HG02759 (cell line): ENCODE results near the gene GHRH.

ENCODE experiments used
- ATAC-seq: cut with Tn5 transposase; IDR thresholded peaks from one replicate; pipeline ENCODE4 v1.9.1; 2021; ENCODE audit warnings: mild to moderate bottlenecking, moderate library complexity; ENCODE audit not compliant: unreplicated experiment

GHRH gene, protein sequence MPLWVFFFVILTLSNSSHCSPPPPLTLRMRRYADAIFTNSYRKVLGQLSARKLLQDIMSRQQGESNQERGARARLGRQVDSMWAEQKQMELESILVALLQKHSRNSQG

DNA sequence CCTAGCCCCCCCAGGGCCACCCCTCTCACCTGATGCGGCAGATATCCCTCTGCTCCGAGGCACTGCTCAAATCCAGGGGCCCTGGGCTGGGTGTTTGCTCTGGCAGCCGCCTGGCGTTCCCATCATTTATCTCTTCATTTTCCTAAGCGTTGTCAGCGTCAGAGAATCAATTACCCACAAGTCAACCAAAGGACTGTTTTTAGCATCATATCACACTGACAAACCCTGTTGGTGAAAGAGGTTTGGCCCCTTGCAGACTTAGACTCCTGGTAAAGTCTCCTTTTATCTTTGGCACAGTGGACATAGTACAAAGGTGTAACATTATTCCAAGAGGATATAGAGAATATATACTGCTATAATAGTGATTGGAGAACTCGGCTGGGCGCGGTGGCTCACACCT is at the start of gene GHRH:
GHRH (minus strand) TSS at position 101 of the 400 bp plus-strand sequence. CDS start 4,925 bp downstream, outside the sequence.
- no peak for ATAC-seq

DNA sequence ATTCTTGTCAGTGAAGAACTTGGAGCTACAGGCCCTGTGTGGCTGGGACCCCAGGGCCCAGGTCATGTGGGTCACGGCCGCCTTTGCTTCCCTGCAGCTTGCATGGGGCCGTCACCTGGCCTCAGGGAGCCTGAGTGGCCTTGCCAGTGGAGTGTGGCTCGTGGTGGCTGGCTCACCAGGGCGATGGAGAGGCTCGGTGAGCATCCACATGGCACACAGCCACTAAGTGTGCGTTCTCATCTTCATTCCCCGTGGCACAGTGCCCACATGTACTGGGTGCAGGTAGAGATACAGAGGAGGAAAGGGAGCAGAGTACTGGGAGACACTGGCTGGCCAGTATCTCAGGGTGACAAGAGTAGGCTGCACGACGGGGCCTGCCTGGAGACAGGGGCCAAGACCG is 49.3 kb upstream of the GHRH start:
- ATAC-seq: no peak

DNA sequence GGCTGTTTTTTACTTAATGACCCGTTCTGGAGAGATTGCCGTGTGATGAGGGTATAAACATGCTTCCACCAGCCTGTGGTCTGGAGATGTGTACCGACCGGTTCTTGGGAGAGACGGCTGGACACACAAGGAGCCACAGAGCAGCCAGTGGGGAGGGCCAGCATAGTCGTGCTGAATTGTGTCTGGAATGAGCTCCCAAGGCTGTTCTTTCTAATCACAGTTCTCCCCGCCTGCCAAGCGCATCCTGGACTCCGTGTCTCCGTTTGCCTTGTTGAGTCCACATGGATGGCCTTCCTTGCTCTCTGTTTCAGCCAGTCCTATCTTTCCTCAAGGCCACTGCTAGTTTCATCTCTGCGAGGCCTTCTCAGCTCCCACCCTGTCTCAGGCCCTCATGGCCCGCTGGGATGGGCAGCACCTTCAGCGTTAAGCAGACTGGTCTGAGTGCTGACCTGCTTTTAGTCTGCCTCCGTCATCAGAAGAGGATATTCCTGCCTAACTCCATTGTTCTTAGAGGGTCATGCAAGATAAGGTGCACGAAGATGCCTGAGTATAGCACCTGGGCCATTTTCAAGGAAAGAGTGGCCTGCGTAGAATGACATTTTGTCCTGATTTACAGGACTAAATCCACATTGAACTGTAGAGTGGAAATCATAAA is 48.4 kb upstream of the GHRH start:
- no peak for ATAC-seq

DNA sequence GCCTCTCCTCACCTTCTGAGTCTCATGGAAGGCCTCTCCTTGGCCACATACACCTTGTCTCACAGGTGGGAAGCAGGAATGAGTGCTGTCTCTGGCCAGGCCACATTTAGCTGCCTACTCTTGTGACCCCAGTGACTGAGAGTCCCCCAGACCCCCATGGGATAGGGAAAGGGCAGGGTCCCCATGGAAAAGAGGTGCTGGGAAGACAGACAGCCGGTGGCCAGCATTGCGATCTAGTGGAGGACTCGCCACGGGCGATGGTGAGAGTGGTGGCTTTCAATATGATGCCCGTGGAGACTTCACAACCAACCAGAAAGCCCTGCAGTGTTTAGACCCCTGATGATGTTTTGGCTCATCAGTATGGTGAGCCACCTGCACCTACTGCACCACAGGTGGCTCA is 47.7 kb upstream of the GHRH start:
- ATAC-seq: no peak

DNA sequence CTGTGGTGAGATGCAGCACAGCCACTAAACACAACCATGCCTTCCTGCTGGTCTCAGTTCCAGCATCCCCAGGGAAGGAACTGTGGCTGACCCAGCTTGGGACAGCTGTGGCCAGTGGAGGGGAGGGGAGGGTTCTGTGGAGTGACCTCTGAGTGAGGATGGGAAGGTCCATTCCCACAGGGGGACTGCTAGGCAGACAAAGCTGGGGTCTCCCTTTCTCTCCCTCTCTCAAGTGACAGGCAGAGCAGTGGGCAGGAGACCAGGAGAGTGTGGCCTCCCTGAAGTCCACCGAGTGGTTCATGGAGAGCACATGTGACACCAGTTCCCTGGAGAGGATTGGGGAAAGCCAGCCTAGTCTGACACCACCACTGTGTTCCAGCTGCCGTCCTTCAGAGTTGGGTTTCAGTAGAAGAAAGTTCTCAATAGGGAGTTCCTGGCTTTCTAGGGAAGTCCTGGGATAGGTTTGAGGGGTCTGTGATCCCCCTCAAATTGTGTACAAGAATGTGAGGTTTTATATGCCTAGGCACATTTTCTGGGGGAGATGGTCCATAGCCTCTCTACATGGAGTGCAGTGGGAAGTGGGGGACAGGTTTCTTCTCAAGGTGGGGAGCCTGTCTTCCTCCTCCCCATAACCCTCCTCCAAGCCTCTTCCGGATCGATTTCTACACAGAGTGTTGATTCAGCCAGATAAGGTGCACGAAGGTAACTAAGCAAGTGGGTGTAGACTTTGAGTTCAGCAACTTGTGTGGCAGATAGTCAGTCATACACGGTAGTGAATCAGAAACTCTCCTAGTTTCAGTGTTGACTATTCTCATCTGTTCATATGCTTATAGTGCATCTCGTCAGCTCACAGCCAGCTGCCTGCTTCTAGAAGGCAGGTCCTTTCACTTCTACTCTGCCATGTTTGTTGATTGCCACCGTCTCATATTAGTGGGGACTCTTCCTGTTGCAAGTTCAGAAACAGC is 46.8 kb upstream of the GHRH start:
- peak; percentile 81 for ATAC-seq

DNA sequence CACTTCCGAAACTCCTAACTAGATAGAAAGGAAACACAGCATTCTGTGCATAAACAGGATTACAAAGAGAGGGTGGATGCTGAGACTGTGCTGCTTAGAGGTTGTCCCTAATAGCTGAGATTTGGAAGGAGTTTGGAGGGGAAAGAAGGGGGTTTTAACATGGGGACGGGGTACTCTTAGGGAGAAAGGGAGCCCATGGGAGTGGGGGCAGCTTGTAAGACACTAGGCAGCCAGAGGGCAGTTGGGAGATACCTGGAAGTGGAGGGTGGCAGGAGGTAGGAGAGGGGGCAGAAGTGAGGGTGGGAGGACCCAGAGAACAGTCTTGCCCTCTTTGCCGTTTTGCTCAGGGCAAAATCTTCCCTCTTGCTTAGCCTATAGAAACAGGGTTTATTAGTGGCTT is 44.2 kb upstream of the GHRH start:
- ATAC-seq: no peak

DNA sequence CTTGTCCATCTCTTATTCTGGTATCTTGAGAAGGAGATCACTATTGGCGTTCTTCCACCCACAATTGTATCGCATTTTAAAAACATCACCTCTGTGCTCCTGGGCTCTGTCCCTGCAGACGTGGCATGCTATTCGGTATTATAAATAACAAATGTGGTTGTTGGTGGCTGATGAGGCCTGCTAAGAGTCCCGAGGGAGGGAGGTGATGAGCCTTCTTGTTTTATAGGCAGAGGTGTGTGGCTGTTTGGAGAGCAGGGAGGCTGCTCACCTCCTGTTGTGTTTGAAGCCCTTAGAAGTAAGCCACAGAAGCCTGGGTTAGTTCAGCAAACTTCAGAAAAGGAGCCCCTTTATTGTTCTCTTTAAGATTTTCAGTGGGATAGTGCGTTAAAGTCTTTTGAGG is 43.5 kb upstream of the GHRH start:
- no peak for ATAC-seq

DNA sequence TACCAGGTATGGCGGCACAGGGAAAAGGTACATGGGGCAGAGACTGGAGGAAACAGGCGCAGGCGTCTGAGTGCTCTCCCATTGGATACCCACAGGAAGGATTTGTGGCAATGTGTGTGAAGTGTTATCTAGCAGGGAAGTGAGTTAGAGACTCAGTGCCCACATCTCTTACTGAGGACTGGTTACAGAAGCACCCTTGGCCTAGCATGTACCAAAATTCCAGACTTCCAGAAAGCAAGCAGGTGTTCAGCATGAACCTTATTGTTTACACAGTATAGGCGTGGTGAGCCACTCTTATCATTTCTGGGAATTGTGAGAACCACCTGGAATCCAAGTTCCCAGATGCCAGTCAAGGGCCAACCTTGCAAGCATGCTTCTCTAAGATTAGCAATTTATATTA is 42.0 kb upstream of the GHRH start:
- ATAC-seq: no peak

DNA sequence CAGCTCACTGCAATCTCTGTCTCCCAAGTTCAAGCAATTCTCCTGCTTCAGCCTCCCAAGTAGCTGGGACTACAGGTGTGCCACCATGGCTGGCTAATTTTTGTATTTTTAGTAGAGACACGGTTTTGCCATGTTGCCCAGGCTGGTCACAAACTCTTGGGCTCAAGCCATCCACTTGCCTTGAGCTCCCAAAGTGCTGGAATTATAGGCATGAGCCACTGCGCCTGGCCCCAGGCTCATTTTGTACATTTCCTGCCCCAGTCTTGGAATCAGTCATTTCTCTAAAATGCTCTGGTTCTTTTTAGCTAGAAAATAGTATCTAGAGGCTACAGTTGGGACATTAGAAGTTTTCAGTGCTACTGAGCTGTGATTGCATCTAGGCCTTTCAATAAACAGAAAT is 41.4 kb upstream of the GHRH start:
- no peak for ATAC-seq

DNA sequence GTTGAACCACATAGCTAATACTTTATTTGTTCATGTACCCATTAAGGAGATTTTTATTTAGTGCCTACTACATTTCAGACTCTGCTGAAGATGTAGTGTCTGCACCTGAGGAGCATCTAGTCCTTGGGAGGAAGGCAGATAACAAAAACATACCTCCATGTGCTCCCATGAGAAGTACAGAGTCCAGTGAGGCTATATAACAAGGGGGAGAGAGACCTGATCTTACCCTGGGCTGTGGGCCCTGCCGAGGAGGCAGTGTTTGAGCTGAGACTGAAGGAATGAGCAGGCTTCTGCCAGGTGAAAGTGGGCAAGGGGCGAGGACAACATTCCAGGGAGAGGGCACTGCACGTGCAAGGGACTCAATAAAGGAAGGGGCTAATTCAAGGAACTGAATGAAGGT is 39.9 kb upstream of the GHRH start:
- no peak for ATAC-seq

DNA sequence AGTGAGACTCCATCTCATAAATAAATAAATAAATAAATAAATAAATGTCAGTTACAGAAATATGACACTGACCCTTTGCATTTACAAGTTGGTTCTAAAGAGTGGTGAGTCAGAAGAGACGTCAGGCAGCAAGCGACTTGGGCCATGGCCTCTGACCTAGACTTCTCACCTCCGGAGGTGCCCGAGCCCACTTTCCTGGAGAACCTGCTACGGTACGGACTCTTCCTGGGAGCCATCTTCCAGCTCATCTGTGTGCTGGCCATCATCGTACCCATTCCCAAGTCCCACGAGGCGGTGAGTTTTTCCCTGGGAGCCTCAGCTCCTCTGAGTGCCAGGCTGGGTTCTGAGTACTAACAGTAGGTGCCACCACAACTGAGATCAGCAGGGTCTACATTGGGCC is 39.5 kb upstream of the GHRH start:
- ATAC-seq: no peak

DNA sequence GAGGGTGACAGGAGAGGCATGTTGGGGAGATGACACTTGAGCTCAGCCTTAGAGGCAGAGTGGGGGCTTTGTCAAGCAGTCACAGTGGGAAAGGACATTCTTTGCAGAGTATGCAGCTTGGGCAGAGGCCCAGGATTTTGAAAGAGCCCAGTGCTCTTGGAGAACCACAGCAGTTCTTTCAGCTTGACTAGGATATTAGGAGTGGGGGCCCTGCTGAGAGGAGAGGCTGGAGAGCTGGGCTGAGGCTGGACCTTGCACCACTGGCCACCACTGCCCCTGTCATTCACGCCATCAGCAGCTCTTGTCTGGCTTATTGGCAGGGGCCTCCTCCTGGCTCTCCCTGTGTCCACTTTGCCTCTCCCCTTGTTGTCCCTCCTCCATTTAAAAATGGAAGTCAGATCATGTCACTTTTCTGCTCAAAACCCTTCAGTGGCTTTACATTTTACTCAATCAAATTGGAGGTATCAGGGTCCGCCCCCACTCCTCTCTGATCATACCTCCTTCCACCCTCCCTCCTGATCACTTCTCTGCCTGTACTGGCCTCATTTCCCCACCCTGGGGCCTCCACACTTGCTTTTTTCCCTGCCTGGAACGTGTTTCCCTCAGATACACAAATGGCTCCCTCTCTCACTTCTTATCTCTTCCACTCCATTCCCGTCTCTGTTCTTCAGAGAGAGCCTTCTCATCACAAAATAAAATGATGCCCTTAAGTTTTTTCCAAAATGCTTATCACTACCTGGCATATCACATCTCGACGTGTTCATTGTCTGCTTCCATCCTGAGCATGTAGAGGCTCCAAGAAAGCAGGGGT is 38.3 kb upstream of the GHRH start:
- no peak for ATAC-seq

DNA sequence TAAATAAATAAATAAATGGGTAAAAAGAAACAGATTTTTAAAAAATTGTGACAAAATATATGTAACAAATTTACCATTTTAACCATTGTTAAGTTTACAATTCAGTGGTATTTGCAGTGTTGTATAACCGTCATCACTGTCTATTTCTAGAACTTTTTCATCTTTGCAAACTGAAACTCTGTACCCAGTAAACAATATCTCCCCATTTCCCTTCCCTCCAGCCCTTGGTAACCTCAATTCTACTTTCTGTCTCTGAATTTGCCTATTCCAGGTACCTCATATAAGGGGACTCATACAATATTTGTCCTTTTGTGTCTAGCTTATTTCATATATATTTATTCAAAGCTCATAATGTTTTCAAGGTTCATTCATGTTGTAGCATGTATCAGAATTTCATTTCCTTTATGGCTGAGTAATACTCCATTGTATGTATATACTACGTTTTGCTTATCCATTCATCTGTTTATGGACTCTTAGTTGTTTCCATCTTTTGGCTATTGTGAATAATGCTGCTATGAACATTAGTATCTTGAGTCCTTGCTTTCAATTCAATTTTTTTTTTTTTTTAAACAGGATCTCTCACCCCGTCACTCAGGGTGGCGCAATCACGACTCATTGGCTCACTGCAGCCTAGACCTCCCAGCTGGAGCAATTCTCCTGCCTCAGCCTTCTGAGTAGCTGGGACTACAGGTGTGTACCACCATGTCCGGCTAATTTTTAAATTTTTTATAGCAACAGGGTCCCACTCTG is 36.8 kb upstream of the GHRH start:
- no peak for ATAC-seq

DNA sequence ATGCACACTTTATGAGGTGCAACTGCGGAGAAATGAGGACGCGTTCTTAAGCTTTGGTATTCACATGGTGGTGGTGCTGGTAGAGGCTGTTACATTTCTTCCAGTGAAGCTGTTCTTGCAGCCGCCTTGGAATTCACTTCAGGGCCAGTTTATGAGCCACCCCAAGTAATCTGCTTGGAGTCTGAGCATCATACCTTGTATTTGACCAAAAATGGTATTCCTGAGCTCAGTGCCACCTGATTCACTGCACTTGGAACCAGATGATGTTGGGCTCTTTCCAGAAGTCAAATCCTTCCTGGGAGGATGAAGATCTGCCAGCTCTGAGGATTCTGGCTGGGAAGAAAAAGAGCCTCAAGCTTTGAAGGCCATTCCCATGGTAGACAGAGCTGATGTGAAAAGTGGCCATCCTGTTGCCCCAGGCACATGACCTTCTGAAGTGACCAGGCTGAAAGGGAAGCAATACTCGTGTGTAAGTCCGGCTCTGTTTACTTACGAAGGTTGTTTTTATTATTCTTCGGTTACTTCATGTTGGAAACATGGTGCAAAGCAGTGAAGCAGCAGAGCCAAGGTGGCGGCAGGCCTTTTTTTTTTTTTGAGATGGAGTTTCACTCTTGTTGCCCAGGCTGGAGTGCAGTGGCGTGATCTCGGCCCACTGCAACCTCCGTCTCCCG is 35.6 kb upstream of the GHRH start:
- ATAC-seq: no peak

DNA sequence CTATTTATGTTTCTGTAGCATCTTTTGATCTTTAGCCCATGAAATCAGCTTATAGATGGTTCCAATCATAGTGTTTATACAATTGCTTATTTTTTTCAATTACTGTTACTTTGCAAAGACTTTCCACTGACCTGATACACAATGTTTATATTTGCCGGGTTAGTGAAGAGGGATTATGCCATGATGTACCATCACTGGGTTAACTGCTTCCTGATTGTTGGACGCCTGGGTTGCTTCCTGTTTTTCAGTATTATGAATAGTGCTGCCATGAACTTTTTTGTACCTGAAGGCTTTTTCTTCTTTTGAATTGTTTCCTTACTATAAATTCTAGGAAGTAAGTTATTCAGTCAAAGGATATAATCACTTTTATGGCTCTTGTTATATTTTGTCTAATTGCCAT is 34.8 kb upstream of the GHRH start:
- ATAC-seq: no peak

DNA sequence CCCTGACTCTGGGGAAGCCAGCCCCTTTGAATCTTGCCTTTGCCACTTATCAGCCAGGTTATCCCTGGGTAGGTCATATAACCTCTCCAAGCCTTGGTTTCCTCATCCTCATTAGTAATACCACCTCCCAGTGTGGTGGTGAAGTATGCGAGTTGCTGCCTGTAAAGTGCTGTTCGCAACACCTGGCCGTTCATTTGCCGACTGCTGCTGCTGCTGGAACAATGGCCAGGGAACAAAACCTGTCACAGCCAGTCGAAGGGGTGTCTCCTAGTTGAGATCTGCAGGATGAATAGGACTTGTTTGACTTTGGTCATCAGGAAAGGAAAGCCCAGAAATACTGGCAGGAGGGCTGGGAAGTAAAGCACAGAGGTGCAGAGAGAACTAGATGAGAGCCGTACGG is 34.0 kb upstream of the GHRH start:
- ATAC-seq: no peak

DNA sequence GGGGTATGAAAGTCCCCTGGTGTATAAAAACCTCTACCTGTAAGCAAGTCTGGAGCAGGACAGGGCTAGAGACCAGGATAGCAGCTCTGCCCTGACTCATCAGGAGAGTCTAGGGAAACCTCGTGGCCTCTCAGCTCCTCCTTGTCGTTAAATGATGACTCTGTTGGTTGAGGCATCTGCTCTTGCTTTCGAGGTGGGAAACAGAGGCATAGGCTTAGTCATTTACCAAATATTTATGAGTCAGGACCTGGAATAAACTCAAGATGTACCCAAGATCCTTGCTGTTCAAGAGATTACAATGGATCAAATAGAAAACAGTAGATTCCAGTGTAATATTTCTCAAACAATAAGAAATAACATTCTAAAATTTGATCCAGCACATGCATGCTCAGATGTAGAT is 33.4 kb upstream of the GHRH start:
- no peak for ATAC-seq

DNA sequence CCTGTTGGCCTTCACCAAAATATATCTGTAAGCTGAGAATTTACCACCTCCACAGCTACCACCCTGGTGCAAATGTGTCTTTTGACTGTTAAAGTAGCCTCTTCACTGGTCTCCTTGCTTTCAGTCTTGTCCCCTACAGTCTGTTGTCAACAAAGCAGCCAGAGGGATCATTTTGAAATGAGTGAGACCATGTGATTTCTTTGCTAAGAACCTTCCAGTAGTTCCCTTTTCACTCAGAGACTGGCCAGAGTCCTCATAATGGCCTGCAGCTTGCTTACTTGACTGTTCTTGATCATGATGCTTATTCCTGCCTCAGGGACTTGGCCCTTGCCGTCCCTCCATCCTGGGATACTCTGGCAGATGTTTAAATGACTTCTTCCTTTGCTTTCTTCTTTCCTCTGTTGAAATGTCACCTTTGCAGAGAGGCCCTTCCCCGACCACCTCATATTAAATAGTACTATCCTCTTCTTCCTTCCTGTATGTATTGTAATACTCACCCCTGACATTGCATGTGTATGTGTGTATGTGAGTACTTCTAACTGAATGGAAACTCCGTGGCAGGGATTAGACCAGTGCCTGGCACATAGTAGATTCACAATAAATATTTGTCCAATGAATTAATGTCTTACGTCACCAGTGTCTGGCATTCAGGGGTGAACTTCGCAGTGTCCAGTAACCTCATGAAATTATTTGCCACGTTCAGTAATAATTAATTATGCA is 32.8 kb upstream of the GHRH start:
- no peak for ATAC-seq

DNA sequence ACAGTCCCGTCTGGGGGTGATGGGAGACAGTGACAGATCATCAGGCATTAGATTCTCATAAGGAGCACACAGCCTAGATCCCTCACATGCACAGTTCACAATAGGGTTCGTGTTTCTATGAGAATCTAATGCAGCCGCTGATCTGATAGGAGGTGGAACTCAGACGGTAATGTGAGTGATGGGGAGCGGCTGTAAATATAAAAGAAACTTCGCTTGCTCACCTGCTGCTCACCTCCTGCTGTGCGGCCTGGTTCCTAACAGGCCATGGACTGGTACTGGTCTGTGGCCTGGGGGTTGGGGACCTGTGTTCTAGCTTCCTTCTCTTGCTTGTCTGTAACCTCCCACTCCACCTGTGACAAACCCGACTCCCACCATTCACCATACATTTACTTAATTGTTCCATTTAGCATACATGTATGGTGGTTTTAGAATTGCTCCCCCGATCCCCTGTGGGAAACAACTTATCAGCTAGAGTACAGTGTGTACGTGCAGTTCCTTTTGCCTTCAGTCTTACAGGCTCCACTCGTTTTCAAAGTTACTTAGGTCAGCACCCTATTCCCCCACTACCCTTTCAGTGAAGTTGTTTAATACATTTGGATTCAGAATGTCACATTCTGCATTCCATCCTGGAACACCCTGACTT is 31.8 kb upstream of the GHRH start:
- ATAC-seq: no peak
